ENCODE measurements around the gene NEAT1. TPM values are rescaled to one million over a fixed set of nuclear protein-coding genes. Genes with fewer than 3 reads are reported as not detected.
A peak's percentile ranks its signal among the peaks of the same experiment; 100 is the strongest.

NEAT1 gene
- total and polyA plus RNA-seq, 9 of the 15 experiments (the other 6 are each of a cell fraction or from before 2014, with no cell fraction given) = 20.1 to 389 (median 62.8) TPM

DNA sequence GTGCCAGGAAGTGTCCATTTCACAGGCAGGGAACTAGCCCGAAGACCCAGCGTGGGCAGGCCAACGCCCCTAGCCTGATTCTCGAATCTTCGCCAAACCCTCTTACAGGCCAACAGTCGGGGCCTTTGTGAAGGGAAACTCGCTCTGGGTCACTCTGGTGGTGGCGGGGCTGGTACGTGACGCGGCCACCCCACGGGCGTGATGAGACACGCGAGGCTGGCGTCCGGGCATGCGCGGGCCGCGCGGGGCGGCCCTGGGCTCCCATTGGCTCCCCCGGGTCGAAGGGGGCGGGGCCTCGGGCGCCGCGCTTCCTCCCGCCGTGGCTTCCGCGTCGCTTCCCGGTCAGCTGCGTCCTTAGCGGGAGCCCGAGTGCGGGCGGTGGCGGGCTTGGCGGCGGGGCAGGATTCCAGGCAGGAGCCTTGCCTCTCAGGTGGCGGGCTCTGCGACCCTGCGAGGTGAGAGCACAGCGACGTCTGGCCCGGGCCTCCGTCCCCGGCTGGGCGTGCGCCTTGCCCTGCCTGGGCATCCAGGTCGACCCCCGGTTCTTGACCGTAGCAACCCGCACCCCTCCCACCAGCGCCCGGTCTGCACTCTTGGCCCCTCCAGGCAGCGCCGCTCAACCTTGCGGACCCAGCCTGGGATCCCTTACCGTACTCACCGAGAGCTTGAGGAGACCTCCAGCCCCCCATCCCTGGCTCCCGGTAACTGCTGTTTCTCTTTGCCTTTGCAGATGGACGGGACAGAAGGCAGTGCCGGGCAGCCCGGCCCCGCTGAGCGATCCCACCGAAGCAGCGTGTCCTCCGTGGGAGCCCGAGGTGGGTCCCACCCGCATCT, 36.1 kb upstream of the NEAT1 start, which contains the start of gene FRMD8 (continued):
- TF ChIP-seq STAG1 (CRISPR knock-in tag; IDR thresholded peaks at IDR 0.05; ENCODE audit: borderline replicate concordance) = no peak
- TF ChIP-seq CCAR2 (IDR thresholded peaks at IDR 0.05; ENCODE audit: low read depth, low read length) = no peak
- TF ChIP-seq, protein P1, sequence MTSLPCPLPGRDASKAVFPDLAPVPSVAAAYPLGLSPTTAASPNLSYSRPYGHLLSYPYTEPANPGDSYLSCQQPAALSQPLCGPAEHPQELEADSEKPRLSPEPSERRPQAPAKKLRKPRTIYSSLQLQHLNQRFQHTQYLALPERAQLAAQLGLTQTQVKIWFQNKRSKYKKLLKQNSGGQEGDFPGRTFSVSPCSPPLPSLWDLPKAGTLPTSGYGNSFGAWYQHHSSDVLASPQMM (CRISPR knock-in tag; IDR thresholded peaks at IDR 0.05) = no peak
- TF ChIP-seq EHMT2 (IDR thresholded peaks at IDR 0.05) = no peak
- peak; percentile 81 for TF ChIP-seq HDAC8 (tag; IDR thresholded peaks at IDR 0.05)
- TF ChIP-seq ZNF717 (CRISPR knock-in tag; IDR thresholded peaks at IDR 0.05) = no peak
- no peak for TF ChIP-seq CBFA2T2 (conservative IDR thresholded peaks at IDR 0.05)
- peak; percentile 84 for TF ChIP-seq MTA1 (IDR thresholded peaks at IDR 0.05; ENCODE audit: borderline replicate concordance)
- TF ChIP-seq ZBTB1 (CRISPR knock-in tag; IDR thresholded peaks at IDR 0.05; ENCODE audit: borderline replicate concordance, low read depth) = no peak
- no peak for TF ChIP-seq GTF2E2 (tag; IDR thresholded peaks at IDR 0.05)
- peak; percentile 93 for TF ChIP-seq POLR2G (IDR thresholded peaks at IDR 0.05; ENCODE audit: low read depth, low read length)
- no peak for TF ChIP-seq TRIM28 (IDR thresholded peaks at IDR 0.05)
- TF ChIP-seq, protein P2, sequence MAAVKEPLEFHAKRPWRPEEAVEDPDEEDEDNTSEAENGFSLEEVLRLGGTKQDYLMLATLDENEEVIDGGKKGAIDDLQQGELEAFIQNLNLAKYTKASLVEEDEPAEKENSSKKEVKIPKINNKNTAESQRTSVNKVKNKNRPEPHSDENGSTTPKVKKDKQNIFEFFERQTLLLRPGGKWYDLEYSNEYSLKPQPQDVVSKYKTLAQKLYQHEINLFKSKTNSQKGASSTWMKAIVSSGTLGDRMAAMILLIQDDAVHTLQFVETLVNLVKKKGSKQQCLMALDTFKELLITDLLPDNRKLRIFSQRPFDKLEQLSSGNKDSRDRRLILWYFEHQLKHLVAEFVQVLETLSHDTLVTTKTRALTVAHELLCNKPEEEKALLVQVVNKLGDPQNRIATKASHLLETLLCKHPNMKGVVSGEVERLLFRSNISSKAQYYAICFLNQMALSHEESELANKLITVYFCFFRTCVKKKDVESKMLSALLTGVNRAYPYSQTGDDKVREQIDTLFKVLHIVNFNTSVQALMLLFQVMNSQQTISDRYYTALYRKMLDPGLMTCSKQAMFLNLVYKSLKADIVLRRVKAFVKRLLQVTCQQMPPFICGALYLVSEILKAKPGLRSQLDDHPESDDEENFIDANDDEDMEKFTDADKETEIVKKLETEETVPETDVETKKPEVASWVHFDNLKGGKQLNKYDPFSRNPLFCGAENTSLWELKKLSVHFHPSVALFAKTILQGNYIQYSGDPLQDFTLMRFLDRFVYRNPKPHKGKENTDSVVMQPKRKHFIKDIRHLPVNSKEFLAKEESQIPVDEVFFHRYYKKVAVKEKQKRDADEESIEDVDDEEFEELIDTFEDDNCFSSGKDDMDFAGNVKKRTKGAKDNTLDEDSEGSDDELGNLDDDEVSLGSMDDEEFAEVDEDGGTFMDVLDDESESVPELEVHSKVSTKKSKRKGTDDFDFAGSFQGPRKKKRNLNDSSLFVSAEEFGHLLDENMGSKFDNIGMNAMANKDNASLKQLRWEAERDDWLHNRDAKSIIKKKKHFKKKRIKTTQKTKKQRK (IDR thresholded peaks at IDR 0.05; ENCODE audit: borderline replicate concordance, low read depth, low read length) = no peak
- no peak for TF ChIP-seq TCF7L2 (IDR thresholded peaks at IDR 0.05; ENCODE audit: low read depth, low read length)
- TF ChIP-seq TEAD4 (IDR thresholded peaks at IDR 0.05; ENCODE audit: low read length) = no peak
- 0 out of 2 replicates have a peak, but pooled peaks have one; percentile 14 for TF ChIP-seq TEAD4 (CRISPR knock-in tag; IDR thresholded peaks at IDR 0.05; ENCODE audit: borderline replicate concordance)
- TF ChIP-seq, protein P3, sequence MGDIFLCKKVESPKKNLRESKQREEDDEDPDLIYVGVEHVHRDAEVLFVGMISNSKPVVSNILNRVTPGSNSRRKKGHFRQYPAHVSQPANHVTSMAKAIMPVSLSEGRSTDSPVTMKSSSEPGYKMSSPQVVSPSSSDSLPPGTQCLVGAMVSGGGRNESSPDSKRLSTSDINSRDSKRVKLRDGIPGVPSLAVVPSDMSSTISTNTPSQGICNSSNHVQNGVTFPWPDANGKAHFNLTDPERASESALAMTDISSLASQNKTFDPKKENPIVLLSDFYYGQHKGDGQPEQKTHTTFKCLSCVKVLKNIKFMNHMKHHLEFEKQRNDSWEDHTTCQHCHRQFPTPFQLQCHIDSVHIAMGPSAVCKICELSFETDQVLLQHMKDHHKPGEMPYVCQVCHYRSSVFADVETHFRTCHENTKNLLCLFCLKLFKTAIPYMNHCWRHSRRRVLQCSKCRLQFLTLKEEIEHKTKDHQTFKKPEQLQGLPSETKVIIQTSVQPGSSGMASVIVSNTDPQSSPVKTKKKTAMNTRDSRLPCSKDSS (IDR thresholded peaks at IDR 0.05; ENCODE audit: low read depth, partially characterized antibody) = no peak
- peak; percentile 97 for TF ChIP-seq L3MBTL2 (IDR thresholded peaks at IDR 0.05)
- peak; percentile 54 to 93; a peak in 2 of 4 replicates for TF ChIP-seq SIN3A (IDR thresholded peaks at IDR 0.05; ENCODE audit: borderline replicate concordance in 2 of 2, control insufficient read depth in 1 of 2, low read depth in 2 of 2, low read length in 2 of 2)
- no peak for TF ChIP-seq SETDB1 (IDR thresholded peaks at IDR 0.05; ENCODE audit: low read length)
- TF ChIP-seq TBP (optimal IDR thresholded peaks at IDR 0.05; ENCODE audit: low read depth, low read length) = peak; percentile 32
- TF ChIP-seq ZNF780A (CRISPR knock-in tag; IDR thresholded peaks at IDR 0.05) = no peak
- TF ChIP-seq ZNF695 (CRISPR knock-in tag; IDR thresholded peaks at IDR 0.05) = no peak
- TF ChIP-seq JUNB (CRISPR knock-in tag; conservative IDR thresholded peaks at IDR 0.05) = no peak

Data from K562 (cell line).